OCI-LY7 (cell line): ENCODE data around the gene NQO2.

ENCODE experiments used
- CTCF ChIP-seq: fragments of 200-600 bp; sonication (generic); conservative IDR thresholded peaks from 2 replicates; pipeline ENCODE4 v1.5.1; 2014; ENCODE audit warnings: mild to moderate bottlenecking, antibody characterized with exemption, low read length, moderate library complexity, mixed read lengths
- EZH2phosphoT487 ChIP-seq: fragments of 200-600 bp; sonication (generic); IDR thresholded peaks from 2 replicates; pipeline ENCODE4 v1.6.1; 2018; ENCODE audit warnings: low read depth, borderline replicate concordance, mild to moderate bottlenecking, mixed run types, antibody characterized with exemption, low read length, moderate library complexity, mixed read lengths

- TF ChIP-seq CTCF (no peak), EZH2phosphoT487 (no peak)
These were observed 23.6 kb upstream of the NQO2 start for GRCh38 chr6:2976060-2976459.
